CD4-positive, CD25-positive, alpha-beta regulatory T cell (primary cell): ENCODE results near the gene DST. TPM values are rescaled to one million over a fixed set of nuclear protein-coding genes. Genes with fewer than 3 reads are reported as not detected.

Source experiments
- ATAC-seq, 2 donors: fragments of 150-1000 bp; cut with Tn5 transposase; one replicate each; pipeline ENCODE4 v1.10.0; 2021; ENCODE audit warnings: low read depth in 2 of 2, moderate number of reproducible peaks in 2 of 2, moderate library complexity in 1 of 2
- DNase-seq, 3 donors: peaks; one replicate each; pipeline versions ENCODE4 v3.0.0 to v3.0.0-alpha.2; 2012 to 2022; ENCODE audit warnings: mixed read lengths in 1 of 3
- H3K27ac ChIP-seq: one replicate; pipeline ENCODE4 v1.7.0; 2013; ENCODE audit warnings: mild to moderate bottlenecking, low read length; ENCODE audit not compliant: insufficient read depth, poor library complexity, severe bottlenecking
- H3K27me3 ChIP-seq: one replicate; pipeline ENCODE4 v1.7.0; 2013; ENCODE audit warnings: low read length; ENCODE audit not compliant: control insufficient read depth, insufficient read depth
- H3K36me3 ChIP-seq: one replicate; pipeline ENCODE4 v1.7.0; 2013; ENCODE audit warnings: mild to moderate bottlenecking, low read length, moderate library complexity; ENCODE audit not compliant: control insufficient read depth, insufficient read depth
- H3K4me1 ChIP-seq: 2 replicates; pipeline ENCODE4 v1.7.0; 2013; ENCODE audit warnings: mild to moderate bottlenecking, low read length; ENCODE audit not compliant: insufficient read depth, control insufficient read depth, poor library complexity, severe bottlenecking
- H3K4me3 ChIP-seq: one replicate; pipeline ENCODE4 v1.7.0; 2013; ENCODE audit warnings: low read depth, mild to moderate bottlenecking, low read length, moderate library complexity
- H3K9me3 ChIP-seq, 2 experiments: 1 replicate in 1 of 2; 2 replicates in 1 of 2; pipeline ENCODE4 v1.7.0; 2013; ENCODE audit warnings: low read length in 2 of 2, mild to moderate bottlenecking in 1 of 2, moderate library complexity in 1 of 2; ENCODE audit not compliant: control insufficient read depth in 2 of 2
- H3K27ac Mint-ChIP-seq, 3 donors: one replicate each; pipeline ENCODE4 v1.8.0; 2020 to 2022; ENCODE audit warnings: mild to moderate bottlenecking in 3 of 3, mixed read lengths in 3 of 3, moderate library complexity in 2 of 3
- H3K27me3 Mint-ChIP-seq: one replicate; pipeline ENCODE4 v1.8.0; 2022; ENCODE audit warnings: mild to moderate bottlenecking, mixed read lengths
- H3K36me3 Mint-ChIP-seq: one replicate; pipeline ENCODE4 v1.8.0; 2020; ENCODE audit warnings: mixed read lengths
- H3K4me1 Mint-ChIP-seq, 4 donors: one replicate each; pipeline ENCODE4 v1.8.0; 2020 to 2022; ENCODE audit warnings: mixed read lengths in 4 of 4, mild to moderate bottlenecking in 1 of 4
- H3K4me3 Mint-ChIP-seq, 4 donors: one replicate each; pipeline ENCODE4 v1.8.0; 2020 to 2022; ENCODE audit warnings: mild to moderate bottlenecking in 4 of 4, mixed read lengths in 4 of 4, moderate library complexity in 3 of 4
- H3K9me3 Mint-ChIP-seq, 7 donors: one replicate each; pipeline ENCODE4 v1.8.0; 2020 to 2022; ENCODE audit warnings: mixed read lengths in 7 of 7, mild to moderate bottlenecking in 3 of 7, moderate library complexity in 2 of 7
- polyA plus RNA-seq, 4 donors: library from polyadenylated mRNA; unstranded; fragments of 300-500 nt; fragmentation: Illumina TruSeq; gene quantifications; one replicate each; pipeline ENCODE4 v1.2.3, GENCODE V29; 2021
- total RNA-seq: library from RNA; stranded (reverse); gene quantifications from one replicate; pipeline ENCODE4 v1.2.3, GENCODE V29; 2022

The DST gene
- total and polyA plus RNA-seq, 5 donors from 2014 or later = 0.30 to 3.8 (median 1.2) TPM; not detected in 2

DNA sequence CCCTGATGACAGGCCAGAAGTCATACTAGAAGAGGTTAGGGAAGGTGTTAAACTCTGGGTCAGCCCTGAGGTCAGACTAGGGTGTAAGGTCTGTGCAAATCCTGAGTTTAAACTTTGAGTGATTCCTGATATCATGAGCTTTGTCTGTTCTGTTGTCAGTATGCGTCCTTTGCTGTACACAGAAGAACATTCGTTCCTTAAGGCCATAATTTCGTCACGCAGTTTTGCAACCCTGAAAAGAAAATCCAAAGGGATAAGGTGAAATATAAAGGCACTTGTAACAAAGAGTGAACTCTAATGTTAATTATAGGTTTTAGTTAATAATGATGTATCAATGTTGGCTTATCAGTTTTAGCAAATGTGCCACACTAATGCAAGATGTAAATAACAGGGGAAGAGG is 2.3 kb downstream of the DST start:
- Mint-ChIP-seq H3K36me3 (no peaks in the 10 kb centered on the region), H3K27me3 (peaks cover 5% of the 10 kb centered on the region), H3K9me3 (peaks cover 0 to 3% (median 0%) of the 10 kb centered on the region in 7 donors), H3K4me3 (no peak overlapping the region), H3K4me1 (no peaks in the 10 kb centered on the region), H3K27ac (no peak overlapping the region)
- Histone ChIP-seq H3K9me3 (no peaks in the 10 kb centered on the region), H3K4me3 (no peak overlapping the region), H3K4me1 (no peaks in the 10 kb centered on the region), H3K27me3 (no peaks in the 10 kb centered on the region), H3K36me3 (no peaks in the 10 kb centered on the region), H3K27ac (no peak overlapping the region)
- DNase-seq = no peak
- ATAC-seq = no peak

DNA sequence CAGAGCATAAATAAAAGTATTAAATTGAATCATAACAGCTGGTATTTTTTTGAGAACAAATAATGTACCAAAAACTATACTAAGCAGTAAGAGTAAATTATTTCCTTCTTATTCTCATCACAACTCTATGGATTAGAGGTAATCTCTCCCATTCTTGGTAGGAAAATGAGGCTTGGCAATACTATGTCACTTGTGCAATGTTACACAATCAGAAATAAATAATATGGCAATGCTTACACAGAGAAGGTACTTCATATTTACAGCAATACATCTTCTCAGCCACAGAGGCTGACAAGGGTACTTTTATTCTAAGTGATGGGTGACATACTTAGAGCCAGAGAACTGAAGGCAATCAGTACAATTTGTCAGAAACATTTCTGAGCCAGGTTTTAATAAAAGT is 3.9 kb downstream of the DST start:
- H3K9me3 Mint-ChIP-seq = peaks cover 0 to 3% (median 0%) of the 10 kb centered on the region in 7 donors
- no peaks in the 10 kb centered on the region for H3K36me3 Mint-ChIP-seq
- no peak overlapping the region for H3K4me3 ChIP-seq
- no peak overlapping the region for H3K27ac Mint-ChIP-seq
- no peaks in the 10 kb centered on the region for H3K9me3 ChIP-seq
- H3K27me3 ChIP-seq = no peaks in the 10 kb centered on the region
- H3K27me3 Mint-ChIP-seq = peaks cover 5% of the 10 kb centered on the region
- H3K27ac ChIP-seq = no peak overlapping the region
- DNase-seq = no peak
- ATAC-seq = no peak
- no peaks in the 10 kb centered on the region for H3K4me1 Mint-ChIP-seq
- no peaks in the 10 kb centered on the region for H3K4me1 ChIP-seq
- H3K36me3 ChIP-seq = no peaks in the 10 kb centered on the region
- no peak overlapping the region for H3K4me3 Mint-ChIP-seq

GRCh38 chr6:56637640-56638039 is 5.0 kb downstream of the DST start:
- no peaks in the 10 kb centered on the region for H3K27me3 Mint-ChIP-seq
- DNase-seq = peak in 1 of 3 donors; percentile 38
- H3K4me3 Mint-ChIP-seq = no peak overlapping the region
- Histone ChIP-seq H3K36me3 (no peaks in the 10 kb centered on the region), H3K4me3 (no peak overlapping the region), H3K27me3 (no peaks in the 10 kb centered on the region), H3K9me3 (no peaks in the 10 kb centered on the region), H3K27ac (no peak overlapping the region), H3K4me1 (no peaks in the 10 kb centered on the region)
- no peaks in the 10 kb centered on the region for H3K36me3 Mint-ChIP-seq
- H3K4me1 Mint-ChIP-seq = no peaks in the 10 kb centered on the region
- no peak for ATAC-seq
- no peak overlapping the region for H3K27ac Mint-ChIP-seq
- peaks cover 0 to 3% (median 0%) of the 10 kb centered on the region in 7 donors for H3K9me3 Mint-ChIP-seq

DNA sequence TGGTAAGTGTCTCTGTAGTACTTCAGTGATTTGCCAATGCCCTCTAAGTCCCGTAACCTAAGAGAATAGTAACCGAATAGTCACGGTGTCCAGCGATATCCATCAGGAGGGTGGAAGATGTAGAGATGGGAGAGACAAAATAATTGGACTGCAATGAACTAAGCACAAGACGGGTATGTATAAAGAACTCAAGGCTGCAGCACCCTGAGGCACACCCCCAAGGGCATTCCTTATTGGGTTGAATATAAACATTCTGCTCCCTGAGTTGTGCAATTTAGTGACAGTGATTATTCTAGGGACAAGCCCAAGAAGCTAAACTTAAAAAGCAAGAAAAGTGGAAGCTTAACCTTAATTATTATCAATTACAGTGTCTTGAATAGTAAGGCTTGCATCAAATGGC is 14.6 kb downstream of the DST start:
- ATAC-seq = no peak
- Mint-ChIP-seq H3K27ac (no peak overlapping the region), H3K4me3 (no peak overlapping the region)

DNA sequence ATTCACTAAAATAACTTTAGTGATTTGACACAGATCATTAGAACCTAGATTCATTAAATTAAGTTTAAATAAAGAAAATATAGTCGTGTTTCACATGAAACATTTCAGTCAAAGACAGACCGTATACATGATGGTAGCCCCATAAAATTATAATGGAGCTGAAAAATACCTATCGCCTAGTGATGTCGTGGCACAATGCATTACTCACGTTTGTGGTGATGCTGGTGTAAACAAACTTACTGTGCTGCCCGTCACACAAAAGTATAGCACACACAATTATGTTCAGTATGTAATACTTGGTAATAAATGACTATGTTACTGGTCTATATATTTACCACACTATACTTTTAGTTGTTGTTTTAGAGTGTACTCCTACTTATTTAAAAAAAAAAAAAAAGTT is 17.3 kb downstream of the DST start:
- H3K4me1 Mint-ChIP-seq = no peaks in the 10 kb centered on the region
- H3K9me3 ChIP-seq = no peaks in the 10 kb centered on the region
- H3K4me1 ChIP-seq = no peaks in the 10 kb centered on the region
- H3K27me3 ChIP-seq = no peaks in the 10 kb centered on the region
- no peaks in the 10 kb centered on the region for H3K36me3 Mint-ChIP-seq
- H3K27me3 Mint-ChIP-seq = peaks cover 4% of the 10 kb centered on the region
- H3K27ac Mint-ChIP-seq = no peak overlapping the region
- no peak overlapping the region for H3K27ac ChIP-seq
- no peaks in the 10 kb centered on the region for H3K36me3 ChIP-seq
- H3K9me3 Mint-ChIP-seq = peaks cover 0 to 1% (median 0%) of the 10 kb centered on the region in 7 donors
- no peak overlapping the region for H3K4me3 Mint-ChIP-seq
- H3K4me3 ChIP-seq = no peak overlapping the region
- DNase-seq (no peak), ATAC-seq (no peak)

More for the DNA sequence above, 14.6 kb downstream of the DST start:
- no peak overlapping the region for H3K4me3 ChIP-seq
- H3K4me1 ChIP-seq = no peaks in the 10 kb centered on the region
- no peaks in the 10 kb centered on the region for H3K9me3 ChIP-seq
- H3K36me3 Mint-ChIP-seq = no peaks in the 10 kb centered on the region
- no peaks in the 10 kb centered on the region for H3K9me3 Mint-ChIP-seq
- no peak overlapping the region for H3K27ac ChIP-seq
- H3K36me3 ChIP-seq = no peaks in the 10 kb centered on the region
- DNase-seq = no peak
- no peaks in the 10 kb centered on the region for H3K27me3 ChIP-seq
- no peaks in the 10 kb centered on the region for H3K4me1 Mint-ChIP-seq
- H3K27me3 Mint-ChIP-seq = peaks cover 4% of the 10 kb centered on the region

DNA sequence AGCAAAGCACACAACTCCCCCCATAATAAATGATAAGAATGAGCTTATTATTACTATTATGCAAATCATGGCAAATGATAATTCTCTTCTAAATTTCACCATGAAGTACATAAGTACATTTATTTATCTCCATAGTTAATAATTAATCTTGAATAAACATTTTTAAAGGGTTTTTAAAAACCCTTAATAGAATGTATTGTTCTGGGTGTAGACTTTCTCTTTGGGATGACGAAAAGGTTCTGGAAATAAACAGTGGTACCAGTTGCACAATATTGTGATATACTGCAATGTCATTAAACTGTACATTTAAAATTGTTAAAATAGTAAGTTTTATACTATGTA is 18.0 kb downstream of the DST start:
- ATAC-seq (no peak), DNase-seq (no peak)
- H3K27me3 ChIP-seq = no peaks in the 10 kb centered on the region
- Mint-ChIP-seq H3K9me3 (peaks cover 0 to 1% (median 0%) of the 10 kb centered on the region in 7 donors), H3K27me3 (peaks cover under 1% of the 10 kb centered on the region), H3K36me3 (no peaks in the 10 kb centered on the region), H3K4me3 (no peak overlapping the region), H3K4me1 (no peaks in the 10 kb centered on the region), H3K27ac (no peak overlapping the region)
- no peak overlapping the region for H3K4me3 ChIP-seq
- H3K27ac ChIP-seq = no peak overlapping the region
- no peaks in the 10 kb centered on the region for H3K4me1 ChIP-seq
- no peaks in the 10 kb centered on the region for H3K36me3 ChIP-seq
- H3K9me3 ChIP-seq = no peaks in the 10 kb centered on the region

DNA sequence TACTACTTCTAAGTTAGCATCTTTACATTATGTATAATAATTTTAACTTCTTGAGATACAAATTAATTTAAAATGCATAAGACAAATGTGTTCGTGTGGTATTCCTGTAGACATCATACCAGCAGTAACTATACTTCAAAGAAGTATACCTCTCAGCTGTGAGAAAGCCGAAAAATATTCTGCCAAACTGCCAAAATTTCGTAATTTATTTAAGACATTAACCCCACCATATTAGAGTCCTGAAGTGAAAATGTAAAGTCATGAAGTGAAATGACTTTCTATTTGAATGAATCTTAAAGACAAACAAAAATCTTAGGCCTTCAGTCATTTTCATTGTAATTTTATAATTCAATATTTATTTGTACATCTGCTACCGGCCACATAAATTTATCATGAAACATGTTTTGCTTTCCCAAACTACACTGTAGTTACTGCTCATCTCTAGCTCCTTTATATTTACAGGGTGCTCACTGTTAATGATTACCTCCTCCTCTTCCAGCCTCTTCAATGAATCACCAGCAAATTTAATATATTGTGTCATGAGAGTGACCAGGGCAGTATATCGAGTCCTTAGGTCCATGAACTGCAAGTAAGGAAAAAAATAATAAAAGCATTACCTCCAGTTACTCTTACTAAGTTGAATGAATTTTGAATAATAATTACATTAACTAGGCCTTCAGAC is 18.5 kb downstream of the DST start:
- Histone ChIP-seq H3K27me3 (no peaks in the 10 kb centered on the region), H3K9me3 (no peaks in the 10 kb centered on the region), H3K4me1 (no peaks in the 10 kb centered on the region), H3K36me3 (no peaks in the 10 kb centered on the region), H3K4me3 (no peak overlapping the region), H3K27ac (no peak overlapping the region)
- Mint-ChIP-seq H3K4me1 (no peaks in the 10 kb centered on the region), H3K4me3 (no peak overlapping the region), H3K9me3 (peaks cover 0 to 1% (median 0%) of the 10 kb centered on the region in 7 donors), H3K27me3 (no peaks in the 10 kb centered on the region), H3K27ac (no peak overlapping the region), H3K36me3 (no peaks in the 10 kb centered on the region)
- DNase-seq (no peak), ATAC-seq (no peak)

DNA sequence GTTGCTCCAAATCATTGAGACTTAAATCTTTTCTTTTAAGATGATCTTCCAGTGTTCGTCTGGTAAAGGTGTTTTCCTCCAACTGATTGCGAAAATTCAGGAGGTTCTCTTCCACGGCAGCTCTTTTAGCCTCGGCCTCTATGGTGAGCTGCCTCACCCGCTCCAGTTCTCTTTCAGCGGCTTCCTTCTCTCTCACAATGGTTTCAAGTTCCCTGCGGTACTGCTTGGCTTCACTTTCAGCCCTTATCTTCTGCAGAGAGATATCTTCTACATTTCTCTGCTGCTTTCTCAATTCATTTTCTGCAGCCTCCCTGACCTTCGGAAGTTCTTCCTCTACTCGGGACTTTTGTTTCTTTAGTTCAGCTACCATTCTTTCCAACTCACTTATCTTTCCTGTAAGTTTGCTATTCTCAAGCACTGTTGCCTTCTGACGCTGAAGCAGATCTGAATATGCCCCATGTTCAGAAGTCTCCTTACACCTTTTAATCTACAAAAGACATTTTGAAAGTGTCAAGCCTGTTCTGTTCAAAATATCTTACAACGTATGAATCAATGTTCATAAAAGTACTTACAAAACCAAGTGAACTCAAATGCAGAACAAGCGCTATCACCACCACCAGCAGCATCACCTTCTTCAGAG is 22.3 kb downstream of the DST start:
- Mint-ChIP-seq H3K27me3 (no peaks in the 10 kb centered on the region), H3K4me3 (no peak overlapping the region), H3K36me3 (no peaks in the 10 kb centered on the region), H3K9me3 (peaks cover 0 to 1% (median 0%) of the 10 kb centered on the region in 7 donors), H3K27ac (no peak overlapping the region), H3K4me1 (no peaks in the 10 kb centered on the region)
- DNase-seq (no peak), ATAC-seq (no peak)
- Histone ChIP-seq H3K9me3 (no peaks in the 10 kb centered on the region), H3K36me3 (no peaks in the 10 kb centered on the region), H3K4me3 (no peak overlapping the region), H3K27ac (no peak overlapping the region), H3K27me3 (peaks cover 1% of the 10 kb centered on the region), H3K4me1 (no peaks in the 10 kb centered on the region)
